GM21619 (cell line): ENCODE data around the gene KCNJ3.

Experiments
- ATAC-seq: cut with Tn5 transposase; IDR thresholded peaks from one replicate; pipeline ENCODE4 v1.9.1; 2021; ENCODE audit not compliant: unreplicated experiment

KCNJ3 gene

GRCh38 chr2:154698296-154698720 is at the start of gene KCNJ3:
KCNJ3 (plus strand) TSS chr2:154698695; CDS start chr2:154698776, 81 bp downstream.
- no peak for ATAC-seq

DNA sequence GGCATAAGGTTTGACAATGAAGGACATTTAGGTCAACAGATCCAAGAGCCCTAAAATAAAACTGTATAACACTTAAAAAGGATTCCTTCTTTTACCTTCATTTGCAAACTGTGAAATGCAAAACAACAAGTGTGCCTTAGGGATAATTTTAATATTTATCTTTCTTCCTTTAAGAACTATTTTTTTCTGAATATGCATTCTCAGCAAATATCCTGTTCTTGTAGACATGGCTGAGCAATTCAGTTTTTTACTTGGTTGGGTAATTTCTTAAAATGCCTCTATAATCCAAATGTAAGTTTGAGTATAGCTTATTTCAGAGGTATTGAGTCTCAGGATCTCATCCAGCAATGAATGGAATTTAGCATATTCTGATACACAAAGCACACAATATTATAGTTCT is 43.0 kb upstream of the KCNJ3 start:
- no peak for ATAC-seq

DNA sequence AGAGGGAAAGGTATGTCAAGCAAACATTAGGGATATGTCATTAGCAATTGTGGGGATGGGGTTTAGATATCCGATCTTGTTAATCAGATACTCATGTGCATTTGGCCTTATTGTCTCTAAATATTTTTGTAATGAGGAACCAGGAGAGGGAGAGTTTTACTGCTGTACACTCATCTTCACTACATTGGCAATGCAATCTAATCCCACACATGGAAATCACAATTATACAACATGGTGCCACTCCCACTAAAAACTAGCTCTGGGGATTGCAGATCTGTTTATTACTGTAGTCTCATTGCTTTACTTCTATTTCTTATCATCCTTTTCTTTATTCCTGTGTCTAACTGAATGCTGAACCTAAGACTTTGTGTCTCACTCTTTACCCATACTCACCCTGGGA is 39.6 kb upstream of the KCNJ3 start:
- ATAC-seq: no peak

- no peak for ATAC-seq
These were observed 34.2 kb upstream of the KCNJ3 start for GRCh38 chr2:154664248-154664647.

- ATAC-seq: no peak
These were observed 28.4 kb upstream of the KCNJ3 start for GRCh38 chr2:154670083-154670482.

- ATAC-seq: no peak
These were observed 24.8 kb upstream of the KCNJ3 start for GRCh38 chr2:154673694-154674093.

DNA sequence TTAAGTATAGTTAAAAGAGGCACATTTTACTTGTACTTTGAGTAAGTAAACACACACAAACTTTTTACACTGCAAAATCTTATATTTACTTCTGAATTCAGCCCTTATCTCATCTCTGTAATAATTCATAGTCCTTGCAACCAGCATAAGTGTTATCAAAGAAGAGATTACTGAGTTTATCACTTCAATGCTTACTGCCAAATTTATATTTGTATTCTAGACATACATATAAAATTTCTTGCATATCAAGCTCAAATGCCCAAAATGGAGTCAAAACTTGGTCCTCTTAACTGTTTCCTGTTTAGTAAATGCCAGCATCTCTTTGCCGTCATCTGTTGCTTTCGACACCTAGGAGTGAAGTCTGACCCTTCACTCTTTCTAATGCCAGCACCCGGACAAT is 21.1 kb upstream of the KCNJ3 start:
- ATAC-seq: no peak

DNA sequence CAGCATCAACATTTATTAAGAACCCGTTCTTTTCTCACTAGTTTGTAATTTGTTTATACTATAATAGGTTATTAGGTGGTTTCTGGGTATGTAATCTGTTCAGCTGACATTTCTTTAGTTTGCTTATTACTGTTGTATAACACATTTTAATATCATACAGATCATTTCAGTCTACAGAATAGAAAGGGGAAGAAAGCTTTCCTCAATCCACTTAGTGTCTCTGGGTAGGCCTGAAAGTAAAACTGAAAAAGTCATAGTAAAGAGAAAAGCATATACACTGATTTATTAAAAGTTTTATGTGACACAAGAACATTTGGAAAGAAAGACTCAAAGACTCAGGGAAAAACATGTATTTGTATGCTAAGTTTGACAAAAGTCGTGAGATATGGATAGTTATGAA is 16.8 kb upstream of the KCNJ3 start:
- no peak for ATAC-seq

- ATAC-seq: no peak
These were observed 12.3 kb upstream of the KCNJ3 start for GRCh38 chr2:154686162-154686561.

DNA sequence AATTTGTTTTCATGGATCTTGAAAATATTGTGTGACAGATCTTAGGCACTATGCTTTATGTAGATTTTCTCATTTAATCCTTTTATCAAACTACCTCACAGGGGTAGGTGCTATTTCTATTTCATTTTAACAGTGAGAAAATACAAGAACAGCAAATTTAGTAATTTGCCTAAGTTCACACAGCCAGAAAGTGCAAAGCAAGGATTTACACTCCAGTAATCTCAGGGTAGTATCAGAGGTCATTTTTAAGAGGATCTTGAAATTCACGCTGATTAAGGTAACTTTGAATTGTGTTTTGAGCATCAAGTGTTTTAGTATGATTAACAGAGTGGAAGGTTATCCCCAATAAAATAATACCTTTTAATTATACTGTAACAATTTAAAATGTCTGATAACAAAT is 10.1 kb upstream of the KCNJ3 start:
- ATAC-seq: no peak

- no peak for ATAC-seq
These were observed 9.3 kb upstream of the KCNJ3 start for GRCh38 chr2:154689158-154689557.

DNA sequence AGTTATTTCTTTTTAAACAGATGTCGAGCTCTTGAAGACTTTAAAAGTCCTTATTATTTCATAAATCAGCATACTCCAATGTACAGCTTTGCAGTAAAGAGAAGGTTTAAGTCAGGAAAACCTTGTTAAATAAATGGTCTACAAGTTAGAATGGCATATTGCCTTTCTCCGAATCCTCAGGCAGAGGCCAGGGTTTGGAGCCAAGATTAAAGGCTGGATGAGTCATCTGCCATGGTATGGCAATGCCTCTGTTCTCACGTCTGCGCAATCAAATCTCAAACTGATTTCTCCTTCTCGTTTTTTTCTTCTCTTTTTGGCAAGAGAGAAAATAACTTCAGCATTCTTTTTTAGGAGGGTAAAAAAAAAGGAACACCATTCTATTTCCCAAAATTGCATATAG is 5.6 kb upstream of the KCNJ3 start:
- ATAC-seq: no peak

- no peak for ATAC-seq
These were observed 4.7 kb upstream of the KCNJ3 start for GRCh38 chr2:154693741-154694340.

GRCh38 chr2:154694881-154695280 is 3.6 kb upstream of the KCNJ3 start:
- no peak for ATAC-seq

- ATAC-seq: no peak
These were observed 2.1 kb upstream of the KCNJ3 start for GRCh38 chr2:154696369-154696768.

DNA sequence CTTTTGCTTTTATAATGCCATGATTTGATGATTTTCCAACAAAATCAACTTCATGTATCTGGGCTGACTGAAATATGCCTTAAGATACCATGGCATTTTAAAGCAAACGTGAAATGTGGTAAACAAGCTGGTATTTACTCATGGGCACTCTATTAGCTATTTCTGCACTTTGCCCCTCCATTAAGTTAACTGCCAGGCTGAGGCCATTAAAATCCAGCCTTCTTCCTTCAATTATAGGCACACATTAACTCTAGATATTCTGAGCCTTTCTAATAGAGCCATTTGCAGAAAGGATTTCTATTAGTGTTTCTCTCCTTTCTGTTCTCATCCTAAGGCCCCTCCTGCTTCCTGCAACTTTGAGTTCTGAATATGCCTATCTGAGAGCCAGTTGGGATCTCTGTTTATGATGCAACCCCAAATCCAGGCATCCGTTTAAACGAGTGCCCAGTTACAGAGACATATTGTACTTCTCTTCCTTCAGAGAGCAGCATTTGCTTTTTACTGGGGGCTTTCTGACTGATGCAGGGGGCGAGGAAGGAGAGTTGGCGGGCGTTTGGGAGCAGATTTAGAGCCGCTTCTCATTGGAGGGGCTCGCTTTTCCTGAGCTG is 1.6 kb upstream of the KCNJ3 start:
- ATAC-seq: no peak

GRCh38 chr2:154697418-154698252 is 860 bp upstream of the KCNJ3 start:
- ATAC-seq: no peak

GRCh38 chr2:154698721-154699574 is 453 bp downstream of the KCNJ3 start:
- ATAC-seq: no peak

DNA sequence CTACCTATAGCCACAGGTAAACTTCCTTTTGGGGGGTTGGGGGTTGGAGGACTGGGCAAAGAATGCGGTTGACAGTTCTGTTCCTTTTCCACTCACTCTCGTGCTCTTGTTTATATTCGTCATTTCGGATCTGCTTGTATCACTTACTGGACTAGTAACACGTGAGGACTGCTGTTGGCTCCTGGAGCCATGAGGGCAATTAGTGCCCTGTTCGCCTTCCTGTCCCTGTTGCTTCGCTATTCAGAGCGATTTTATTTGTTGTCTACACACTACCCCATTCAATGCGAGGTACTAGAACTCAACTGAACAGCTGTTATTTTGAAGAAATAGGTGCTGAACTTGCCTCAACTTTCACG is 1.1 kb downstream of the KCNJ3 start:
- no peak for ATAC-seq

- no peak for ATAC-seq
These were observed 1.6 kb downstream of the KCNJ3 start for GRCh38 chr2:154700136-154700535.

GRCh38 chr2:154704991-154705390 is 6.5 kb downstream of the KCNJ3 start:
- no peak for ATAC-seq
